GM21529 (cell line): ENCODE measurements around the gene SCARF1.
A peak's percentile ranks its signal among the peaks of the same experiment; 100 is the strongest.

Experiments used
- ATAC-seq: cut with Tn5 transposase; IDR thresholded peaks from one replicate; pipeline ENCODE4 v1.9.1; 2021; ENCODE audit not compliant: unreplicated experiment

Gene SCARF1

GRCh38 chr17:1601571-1601970 lies 44.0 kb downstream of the SCARF1 start:
- ATAC-seq = no peak

- ATAC-seq = no peak
These were observed 47.0 kb downstream of the SCARF1 start for GRCh38 chr17:1598399-1599095.

- no peak for ATAC-seq
These were observed 47.6 kb downstream of the SCARF1 start for GRCh38 chr17:1597861-1598342.

GRCh38 chr17:1593630-1593931 lies 52.0 kb downstream of the SCARF1 start:
- ATAC-seq = no peak

- ATAC-seq = peak; percentile 61
These were observed 52.5 kb downstream of the SCARF1 start for GRCh38 chr17:1592751-1593629.

- no peak for ATAC-seq
These were observed 54.0 kb downstream of the SCARF1 start for GRCh38 chr17:1591474-1592090.

- ATAC-seq = no peak
These were observed 54.6 kb downstream of the SCARF1 start for GRCh38 chr17:1590747-1591473.

GRCh38 chr17:1590029-1590746 lies 55.3 kb downstream of the SCARF1 start:
- no peak for ATAC-seq

GRCh38 chr17:1588821-1589585 lies 56.5 kb downstream of the SCARF1 start:
- ATAC-seq = no peak

- no peak for ATAC-seq
These were observed 61.4 kb downstream of the SCARF1 start for GRCh38 chr17:1584167-1584566.
